Stimulated activated naive CD8-positive, alpha-beta T cell treated with anti-CD3 and anti-CD28 coated beads, Interleukin-15, Interleukin-2, amounts not matched to agents 100 ng/mL and 50 ng/mL, for 24 hours (primary cell): ENCODE results near the gene PRKCE.

Source experiments
- H3K27ac Mint-ChIP-seq: one replicate; pipeline ENCODE4 v1.8.0; 2021; ENCODE audit warnings: mild to moderate bottlenecking, mixed read lengths
- H3K27me3 Mint-ChIP-seq: one replicate; pipeline ENCODE4 v1.8.0; 2021; ENCODE audit warnings: mixed read lengths
- H3K36me3 Mint-ChIP-seq: one replicate; pipeline ENCODE4 v1.8.0; 2021; ENCODE audit warnings: low read depth, mixed read lengths
- H3K4me1 Mint-ChIP-seq: one replicate; pipeline ENCODE4 v1.8.0; 2021; ENCODE audit warnings: low read depth, mixed read lengths
- H3K4me3 Mint-ChIP-seq: one replicate; pipeline ENCODE4 v1.8.0; 2021; ENCODE audit warnings: mild to moderate bottlenecking, mixed read lengths
- H3K9me3 Mint-ChIP-seq: one replicate; pipeline ENCODE4 v1.8.0; 2021; ENCODE audit warnings: mixed read lengths

PRKCE gene

DNA sequence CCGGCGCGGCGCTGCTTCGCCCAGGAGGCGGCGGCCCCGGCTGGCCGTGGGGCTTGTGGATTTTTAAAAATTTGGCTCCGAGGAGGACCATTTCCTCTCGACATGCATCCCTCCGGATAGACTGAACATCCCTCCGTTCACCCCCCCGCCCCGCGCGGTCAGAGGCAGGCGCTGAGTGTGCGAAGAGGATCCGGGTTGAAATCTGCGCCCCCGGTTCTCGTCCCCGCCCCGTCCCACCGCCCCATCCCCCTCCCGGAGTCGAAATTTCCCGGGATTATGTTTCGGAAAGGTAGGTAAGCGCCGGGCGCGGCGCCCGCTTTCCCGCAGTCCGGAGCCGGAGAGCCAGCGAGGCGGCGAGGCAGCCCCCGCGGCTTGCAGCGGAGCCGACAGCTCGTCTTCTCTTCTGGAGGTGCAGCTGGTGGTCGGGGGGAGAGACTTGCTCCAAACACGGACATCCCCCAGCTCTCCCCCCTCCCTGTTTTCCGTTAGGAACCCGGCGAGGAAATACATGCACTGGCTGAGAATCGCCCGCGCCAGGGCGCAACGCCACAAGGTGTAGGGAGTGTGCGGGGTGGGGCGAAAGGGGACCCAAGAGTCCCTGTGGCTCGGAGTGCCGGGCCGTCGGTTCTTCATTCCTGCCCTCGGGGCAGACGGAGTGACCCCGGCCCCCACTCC lies at the start of gene PRKCE:
Gene PRKCE, plus strand, starts transcription at position 261 of the 675 bp plus-strand sequence.
- Mint-ChIP-seq H3K4me1 (peaks cover 33% of the 10 kb centered on the region), H3K27me3 (peaks cover 9% of the 10 kb centered on the region), H3K36me3 (no peaks in the 10 kb centered on the region), H3K27ac (peak within 1 kb of the TSS; percentile 95), H3K4me3 (peak within 1 kb of the TSS; percentile 92), H3K9me3 (no peaks in the 10 kb centered on the region)

DNA sequence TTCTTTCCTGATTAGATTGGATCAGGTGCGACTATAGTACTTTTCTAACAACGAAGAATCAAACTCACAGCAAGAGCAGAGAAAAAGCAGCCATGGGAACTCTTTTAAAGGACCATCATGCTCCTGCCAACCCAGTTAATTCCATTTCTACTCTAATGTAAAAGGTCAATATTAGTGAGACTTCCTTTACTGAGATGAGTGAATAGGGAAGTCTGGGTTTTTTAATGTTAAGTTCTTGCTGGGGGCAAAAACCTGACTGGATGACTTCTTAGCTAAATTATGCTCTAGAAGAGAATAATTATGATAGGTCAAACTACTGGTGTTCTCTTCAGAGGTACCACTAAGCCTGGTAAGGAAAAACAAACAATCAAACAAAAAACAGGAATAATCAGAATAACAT lies 48.9 kb upstream of the PRKCE start:
- Mint-ChIP-seq H3K36me3 (peaks cover 67% of the 10 kb centered on the region), H3K4me3 (no peak overlapping the region), H3K9me3 (no peaks in the 10 kb centered on the region), H3K4me1 (peaks cover 7% of the 10 kb centered on the region), H3K27me3 (no peaks in the 10 kb centered on the region), H3K27ac (no peak overlapping the region)

DNA sequence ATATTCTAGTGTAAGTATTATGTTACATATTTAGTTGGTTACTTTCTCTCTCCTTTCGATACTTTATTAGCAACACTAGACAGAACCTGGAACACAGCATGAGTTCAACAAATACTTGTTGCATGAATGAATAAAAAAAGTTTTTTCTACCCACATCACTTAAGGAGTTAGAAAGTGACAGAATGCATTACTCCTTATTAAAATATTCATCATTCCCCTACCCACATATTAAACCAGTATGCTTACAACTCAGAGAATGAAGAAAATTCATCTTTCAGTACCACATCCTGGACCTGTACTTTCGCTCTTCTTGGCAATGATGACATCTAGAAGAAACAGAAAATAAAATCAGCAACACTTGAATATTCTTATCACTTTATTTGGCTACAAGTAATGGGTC lies 46.4 kb upstream of the PRKCE start:
- Mint-ChIP-seq H3K36me3 (peaks cover 48% of the 10 kb centered on the region), H3K9me3 (no peaks in the 10 kb centered on the region), H3K4me1 (peaks cover 23% of the 10 kb centered on the region), H3K4me3 (no peak overlapping the region), H3K27ac (no peak overlapping the region), H3K27me3 (no peaks in the 10 kb centered on the region)

DNA sequence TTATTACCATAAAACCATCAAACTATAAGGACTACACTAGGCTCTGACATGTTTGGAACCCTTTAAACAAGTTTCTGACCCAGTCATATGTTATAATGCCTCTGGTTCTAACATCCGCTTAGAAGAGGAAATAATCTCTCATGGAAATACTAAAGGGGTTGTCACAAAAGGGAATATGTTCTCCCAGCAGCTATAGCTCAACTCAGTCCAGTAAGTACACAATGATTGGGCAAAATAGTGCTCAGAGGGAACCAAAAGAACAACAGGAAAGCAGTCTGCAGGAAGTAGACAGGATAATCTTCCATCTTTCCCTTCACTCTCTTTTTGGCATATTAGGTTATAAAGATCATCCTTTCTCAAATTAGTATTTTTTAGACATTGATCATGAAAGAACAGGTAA lies 44.7 kb upstream of the PRKCE start:
- no peak overlapping the region for H3K4me3 Mint-ChIP-seq

DNA sequence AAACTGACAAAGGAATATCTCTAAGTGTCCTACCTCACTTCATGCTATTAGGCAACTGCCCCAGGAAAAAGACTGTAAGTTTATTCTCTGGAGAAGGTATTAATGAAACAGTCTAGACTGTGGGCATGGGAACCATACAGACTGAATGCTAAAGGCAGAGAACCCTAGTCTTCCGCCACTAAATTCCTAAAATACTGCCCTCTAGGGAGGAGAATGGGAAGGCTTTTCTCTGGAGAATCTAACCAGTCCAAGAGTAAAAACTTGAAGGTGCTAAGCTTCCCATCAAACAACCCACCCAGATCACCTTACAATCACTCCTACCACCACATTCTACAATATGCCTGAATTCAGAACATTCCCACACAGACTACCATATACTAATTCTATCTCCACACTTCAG lies 43.8 kb upstream of the PRKCE start:
- Mint-ChIP-seq H3K27ac (no peak overlapping the region), H3K36me3 (peaks cover 25% of the 10 kb centered on the region), H3K9me3 (no peaks in the 10 kb centered on the region), H3K27me3 (no peaks in the 10 kb centered on the region), H3K4me1 (peaks cover 37% of the 10 kb centered on the region), H3K4me3 (no peak overlapping the region)

More for the DNA sequence above, 44.7 kb upstream of the PRKCE start:
- H3K36me3 Mint-ChIP-seq: peaks cover 31% of the 10 kb centered on the region
- peaks cover 31% of the 10 kb centered on the region for H3K4me1 Mint-ChIP-seq
- H3K9me3 Mint-ChIP-seq: no peaks in the 10 kb centered on the region
- no peak overlapping the region for H3K27ac Mint-ChIP-seq
- H3K27me3 Mint-ChIP-seq: no peaks in the 10 kb centered on the region

DNA sequence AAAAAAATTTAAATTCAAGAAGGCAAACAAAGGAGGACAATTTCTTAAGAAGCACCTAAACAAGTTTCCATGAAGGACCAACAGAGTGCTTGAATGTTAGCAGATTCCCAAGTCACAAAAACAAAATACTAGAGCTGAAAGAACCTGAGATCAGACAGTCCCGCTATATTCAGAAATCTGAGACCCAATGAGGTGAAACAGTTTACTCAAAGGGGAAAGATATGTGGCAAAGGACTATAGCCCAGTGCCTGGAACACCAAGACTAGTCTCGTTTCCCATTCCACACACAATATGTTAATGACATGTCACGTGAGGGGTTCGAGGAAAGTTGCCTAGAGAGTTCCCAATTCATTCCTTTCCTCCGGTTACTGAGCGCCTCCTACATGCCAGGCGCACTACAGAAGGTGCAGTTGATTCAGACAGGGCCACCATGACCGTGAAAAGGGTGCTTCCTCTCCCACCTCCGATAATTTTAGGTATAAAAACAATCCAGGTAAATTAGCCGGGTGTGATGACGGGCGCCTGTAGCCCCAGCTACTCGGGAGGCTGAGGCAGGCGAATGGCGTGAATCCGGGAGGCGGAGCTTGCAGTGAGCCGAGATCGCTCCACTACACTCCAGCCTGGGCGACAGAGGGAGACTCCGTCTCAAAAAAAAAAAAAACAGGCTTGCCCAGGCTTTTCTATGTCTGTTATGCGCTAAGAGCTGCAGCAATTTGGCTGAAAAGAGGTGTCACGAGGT lies 41.0 kb upstream of the PRKCE start:
- H3K36me3 Mint-ChIP-seq: peaks cover 4% of the 10 kb centered on the region
- peak overlapping the region; percentile 97 for H3K4me3 Mint-ChIP-seq
- peak overlapping the region; percentile 98 for H3K27ac Mint-ChIP-seq
- no peaks in the 10 kb centered on the region for H3K27me3 Mint-ChIP-seq
- H3K4me1 Mint-ChIP-seq: peaks cover 37% of the 10 kb centered on the region
- H3K9me3 Mint-ChIP-seq: no peaks in the 10 kb centered on the region

DNA sequence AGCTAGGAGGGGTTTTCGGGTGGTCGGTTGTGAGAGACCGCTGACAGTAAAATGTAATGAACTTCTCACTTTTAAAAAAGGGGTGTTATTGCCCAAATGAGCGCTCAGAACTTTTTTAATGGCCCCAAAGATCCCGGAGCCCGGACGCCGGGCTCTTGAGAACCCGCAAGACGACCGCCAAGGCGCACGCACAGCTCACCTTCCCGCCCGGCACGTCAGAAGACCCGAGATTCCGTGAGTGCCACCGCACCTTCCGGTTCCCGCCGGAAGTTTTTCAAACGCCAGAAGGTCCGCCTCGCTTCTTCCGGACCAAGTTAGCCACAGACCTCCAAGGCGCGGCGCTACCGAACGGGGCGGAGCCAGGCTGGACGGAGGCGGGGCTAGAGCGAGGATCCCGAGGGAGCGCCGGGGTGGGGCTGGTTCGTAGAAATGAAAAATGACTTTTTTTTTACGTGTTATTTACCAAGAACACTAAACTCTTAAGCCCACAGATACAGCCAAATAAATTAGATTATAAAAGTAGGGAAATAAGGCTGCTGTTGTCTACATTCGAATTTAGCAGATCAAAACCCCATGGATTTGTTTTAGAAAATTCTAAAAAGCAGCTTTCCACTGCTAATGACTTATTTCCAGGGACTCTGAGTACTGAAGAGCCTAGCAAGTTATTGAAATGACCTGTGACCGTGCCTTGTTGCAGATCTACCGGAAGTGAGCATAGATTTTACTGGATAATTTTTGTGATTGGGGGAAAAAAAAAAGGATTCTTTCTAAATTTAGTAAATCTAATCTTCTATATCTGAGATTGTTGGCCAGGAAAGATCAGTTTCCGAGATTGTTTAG lies 40.2 kb upstream of the PRKCE start, which contains the start of gene SRBD1:
Gene SRBD1, minus strand, starts transcription at position 248 of the 840 bp plus-strand sequence. CDS start 5,826 bp downstream, outside the sequence.
- H3K27ac Mint-ChIP-seq: peak within 1 kb of the TSS; percentile 98
- H3K4me1 Mint-ChIP-seq: peaks cover 37% of the 10 kb centered on the region

DNA sequence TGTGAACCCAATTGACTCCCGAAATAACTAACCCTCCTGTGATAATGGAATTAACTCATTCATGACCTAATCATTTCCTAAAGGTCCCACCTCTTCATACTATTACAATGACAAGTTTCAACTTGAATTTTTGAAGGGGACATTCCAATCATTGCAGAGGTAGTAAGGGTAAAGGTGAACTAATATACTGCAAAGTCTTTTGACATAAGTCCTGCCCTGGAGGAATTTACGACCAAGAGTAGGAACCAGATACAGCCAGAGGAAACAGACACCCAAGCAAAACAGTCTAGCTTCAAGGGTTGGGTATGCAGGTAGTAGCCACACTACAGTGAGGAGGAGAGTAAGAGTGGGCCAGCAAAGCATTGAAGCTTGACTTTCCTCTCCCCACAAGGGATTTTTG lies 39.2 kb upstream of the PRKCE start:
- Mint-ChIP-seq H3K36me3 (peaks cover 3% of the 10 kb centered on the region), H3K27ac (no peak overlapping the region), H3K4me3 (no peak overlapping the region), H3K9me3 (no peaks in the 10 kb centered on the region), H3K4me1 (peaks cover 32% of the 10 kb centered on the region), H3K27me3 (no peaks in the 10 kb centered on the region)

More for the DNA sequence above, 40.2 kb upstream of the PRKCE start, which contains the start of gene SRBD1:
- Mint-ChIP-seq H3K9me3 (no peaks in the 10 kb centered on the region), H3K4me3 (peak within 1 kb of the TSS; percentile 97), H3K36me3 (peaks cover 3% of the 10 kb centered on the region), H3K27me3 (no peaks in the 10 kb centered on the region)

DNA sequence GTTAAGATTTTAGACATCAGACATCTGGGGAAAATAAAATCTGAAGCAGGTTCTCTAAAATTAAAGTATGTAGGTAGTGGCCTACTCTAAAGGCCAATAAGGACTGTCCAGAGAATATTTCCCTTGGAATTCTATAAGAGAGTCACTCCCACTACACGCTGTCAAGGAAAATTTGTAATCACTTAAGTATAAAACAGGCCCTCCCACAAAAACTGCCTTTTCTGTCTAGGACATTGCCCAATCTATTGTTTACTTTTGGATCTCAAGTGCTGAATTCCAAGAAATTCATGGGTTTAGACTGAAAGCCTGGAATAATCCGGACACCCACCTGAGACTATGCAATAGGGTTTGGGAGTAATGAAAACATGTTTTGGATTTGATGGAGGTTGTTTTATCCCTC lies 38.7 kb upstream of the PRKCE start:
- peaks cover 3% of the 10 kb centered on the region for H3K36me3 Mint-ChIP-seq

DNA sequence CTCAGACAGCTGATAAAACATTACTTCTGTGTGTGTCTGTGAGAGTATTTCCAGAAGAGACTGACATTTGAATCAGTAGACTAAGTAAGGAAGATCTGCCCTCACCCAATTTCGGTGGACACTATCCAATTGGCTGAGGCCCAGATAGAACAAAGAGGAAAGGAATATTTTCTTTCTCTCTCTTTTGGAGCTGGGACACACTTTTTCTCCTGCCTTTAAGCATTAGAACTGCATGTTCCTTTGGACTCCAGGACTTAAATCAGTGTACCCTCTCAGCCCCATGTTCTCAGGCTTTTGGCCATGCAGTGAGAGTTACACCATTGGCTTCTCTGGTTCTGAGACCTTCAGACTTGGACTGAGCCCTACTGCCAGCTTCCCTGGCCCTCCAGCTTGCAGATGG lies 37.1 kb upstream of the PRKCE start:
- Mint-ChIP-seq H3K4me3 (no peak overlapping the region), H3K4me1 (peaks cover 22% of the 10 kb centered on the region), H3K27me3 (no peaks in the 10 kb centered on the region), H3K27ac (no peak overlapping the region), H3K36me3 (peaks cover under 1% of the 10 kb centered on the region), H3K9me3 (no peaks in the 10 kb centered on the region)

More for the DNA sequence above, 38.7 kb upstream of the PRKCE start:
- Mint-ChIP-seq H3K9me3 (no peaks in the 10 kb centered on the region), H3K4me1 (peaks cover 29% of the 10 kb centered on the region), H3K27ac (no peak overlapping the region), H3K4me3 (no peak overlapping the region), H3K27me3 (no peaks in the 10 kb centered on the region)

DNA sequence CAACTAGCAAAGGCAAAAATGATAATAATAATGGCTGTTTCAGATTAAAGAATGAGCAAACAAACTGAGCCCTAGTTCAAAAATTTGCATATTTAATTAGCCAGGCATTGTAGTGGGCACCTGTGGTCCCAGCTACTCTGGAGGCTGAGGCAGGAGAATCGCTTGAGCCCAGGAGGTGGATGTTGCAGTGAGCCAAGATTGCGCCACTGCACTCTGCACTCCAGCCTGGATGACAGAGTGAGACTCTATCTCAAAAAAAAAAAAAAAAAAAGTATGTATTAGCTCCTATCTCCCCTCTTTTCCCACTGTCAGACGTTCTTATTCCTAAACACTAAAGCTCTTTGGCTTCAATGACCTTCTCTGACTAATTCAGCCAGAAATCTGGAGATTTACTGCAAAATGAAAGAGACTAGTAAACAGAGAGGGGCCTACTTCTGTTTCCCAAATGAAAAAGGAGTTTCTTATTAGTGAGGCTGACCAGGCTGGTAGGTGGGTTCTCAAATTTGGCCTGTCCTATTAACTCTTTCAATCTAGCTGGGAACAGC lies 36.5 kb upstream of the PRKCE start:
- Mint-ChIP-seq H3K4me3 (no peak overlapping the region), H3K4me1 (peaks cover 16% of the 10 kb centered on the region)

DNA sequence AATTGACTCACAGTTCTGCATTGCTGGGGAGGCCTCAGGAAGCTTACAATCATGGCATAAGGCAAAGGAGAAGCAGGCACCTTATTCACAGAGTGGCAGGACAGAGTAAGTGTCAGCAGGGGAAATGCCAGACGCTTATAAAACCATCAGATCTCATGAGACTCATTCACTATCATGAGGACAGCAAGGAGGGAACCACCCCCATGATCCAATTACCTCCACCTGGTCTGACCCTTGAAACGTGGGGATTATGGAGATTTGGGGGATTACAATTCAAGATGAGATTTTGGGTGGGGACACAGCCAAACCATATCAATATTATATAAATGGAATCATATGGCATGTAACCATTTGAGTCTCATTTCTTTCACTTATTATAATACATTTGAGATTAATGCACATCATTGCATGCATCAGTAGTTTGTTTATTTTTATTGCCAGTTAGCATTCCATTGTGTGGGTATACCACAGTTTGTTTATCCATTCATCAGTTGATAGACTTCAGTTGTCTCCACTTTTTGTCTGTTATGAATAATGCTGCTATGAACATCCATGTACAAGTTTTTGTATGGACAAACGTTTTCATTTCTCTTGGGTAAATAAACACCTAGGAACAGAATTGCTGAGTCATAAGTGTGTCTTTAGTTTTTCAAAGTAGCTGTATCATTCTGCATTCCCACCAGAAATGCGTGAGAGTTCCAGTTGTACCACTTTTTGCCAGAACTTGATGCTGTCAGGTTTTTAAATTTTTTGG lies 34.6 kb upstream of the PRKCE start:
- no peaks in the 10 kb centered on the region for H3K36me3 Mint-ChIP-seq
- no peak overlapping the region for H3K4me3 Mint-ChIP-seq
- H3K4me1 Mint-ChIP-seq: peaks cover 6% of the 10 kb centered on the region
- peaks cover 2% of the 10 kb centered on the region for H3K27me3 Mint-ChIP-seq
- H3K27ac Mint-ChIP-seq: no peak overlapping the region
- H3K9me3 Mint-ChIP-seq: no peaks in the 10 kb centered on the region

More for the DNA sequence above, 36.5 kb upstream of the PRKCE start:
- Mint-ChIP-seq H3K36me3 (no peaks in the 10 kb centered on the region), H3K27ac (no peak overlapping the region), H3K9me3 (no peaks in the 10 kb centered on the region), H3K27me3 (no peaks in the 10 kb centered on the region)

DNA sequence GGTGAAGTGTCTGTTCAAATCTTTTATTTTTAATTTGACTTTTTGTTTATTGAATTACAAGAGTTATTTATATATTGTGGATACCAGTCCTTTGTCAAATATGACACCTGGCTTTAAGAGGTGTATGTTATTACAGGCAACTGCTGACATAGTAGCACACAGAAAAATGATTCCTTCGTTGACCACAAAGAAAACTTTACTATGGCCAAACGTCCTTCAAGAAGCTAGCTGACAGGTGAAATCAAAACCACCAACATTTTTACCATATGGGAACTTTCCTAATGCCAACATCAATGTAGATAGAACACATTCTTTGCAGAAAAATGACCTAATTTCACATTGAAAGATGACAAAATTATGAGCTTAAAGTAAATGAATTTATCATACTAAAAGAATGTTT lies 34.0 kb upstream of the PRKCE start:
- Mint-ChIP-seq H3K4me3 (no peak overlapping the region), H3K36me3 (no peaks in the 10 kb centered on the region), H3K4me1 (no peaks in the 10 kb centered on the region), H3K9me3 (no peaks in the 10 kb centered on the region), H3K27ac (no peak overlapping the region), H3K27me3 (peaks cover 7% of the 10 kb centered on the region)
